Adrenal gland (tissue), 12 donors: ENCODE results near the gene CPO. TPM values are rescaled to one million over a fixed set of nuclear protein-coding genes. Genes with fewer than 3 reads are reported as not detected.

ENCODE experiments used
- DNase-seq, 7 donors: peaks; one replicate each; pipeline ENCODE4 v3.0.0-alpha.2; 2019 to 2020
- H3K27ac ChIP-seq, 5 donors: fragments of 200-600 bp; sonication (generic) in 4 of 5; 1 replicate in 3 of 5; 2 replicates in 2 of 5; pipeline versions ENCODE4 v1.5.1 to v1.8.0; 2016 to 2020; ENCODE audit warnings: mild to moderate bottlenecking in 1 of 5
- H3K27me3 ChIP-seq: fragments of 200-600 bp; 2 replicates; pipeline ENCODE4 v1.8.0; 2021
- H3K36me3 ChIP-seq, 2 donors: fragments of 200-600 bp; replicated peaks in 1 of 2; 1 replicate in 1 of 2; 2 replicates in 1 of 2; pipeline versions ENCODE4 v1.5.1 to v1.8.0; 2018 to 2022
- H3K4me1 ChIP-seq, 2 donors: fragments of 200-600 bp; replicated peaks in 1 of 2; 1 replicate in 1 of 2; 2 replicates in 1 of 2; pipeline versions ENCODE4 v1.5.1 to v1.8.0; 2018 to 2021
- H3K4me3 ChIP-seq, 4 donors: fragments of 200-600 bp; sonication (generic) in 3 of 4; one replicate each; pipeline ENCODE4 v1.5.1; 2016 to 2018
- H3K9me3 ChIP-seq, 3 donors: fragments of 200-600 bp; sonication (generic) in 1 of 3; replicated peaks in 1 of 3; 1 replicate in 2 of 3; 2 replicates in 1 of 3; pipeline versions ENCODE4 v1.5.1 to v1.8.0; 2016 to 2021
- POLR2A ChIP-seq, 2 donors: fragments of 450-650 bp; IDR thresholded peaks; one replicate each; pipeline ENCODE4 v1.6.1; 2017; ENCODE audit warnings: antibody characterized with exemption in 2 of 2, mild to moderate bottlenecking in 2 of 2, moderate library complexity in 1 of 2
- WGBS, 4 donors: extraction: QIAGEN DNeasy Blood & Tissue Kit in 2 of 4; methylation state at CpG; one replicate each; pipeline versions ENCODE4 v1.1.5 to v1.1.7; 2013 to 2017; 5-methylcytosine and 5-hydroxymethylcytosine counted together
- intact Hi-C, 2 donors: fragments of 100-400 bp; cut with DNase I; formaldehyde crosslinking; loops; one replicate each; pipeline versions ENCODE4 v1.14.1 to v1.15.0; 2022 to 2023
- polyA plus RNA-seq, 3 donors: library from polyadenylated mRNA; stranded (reverse); fragments of 200-250 nt in 2 of 3; fragments of 350-450 nt in 1 of 3; fragmentation: Illumina TruSeq in 1 of 3; extraction: RNeasy Lipid Tissue Mini Kit (QIAGEN cat#74804) in 1 of 3; gene quantifications; one replicate each; pipeline ENCODE4 v1.2.3, GENCODE V29; 2013 to 2014
- total RNA-seq, 9 donors: library from RNA; depleted of rRNA in 4 of 9; stranded (reverse); fragments of >200 nt in 4 of 9; fragments of 120-200 nt in 1 of 9; fragmentation: NEBNext Ultra II Directional in 1 of 9; extraction: Animal tissue kit (Norgen Biotek cat#: 25700) in 1 of 9; gene quantifications; one replicate each; pipeline versions ENCODE4 v1.1.0 to v1.2.4, GENCODE V29; 2013 to 2023
- TF ChIP-seq, protein P1 (sequence below), 6 experiments: fragments of 450-650 bp in 4 of 6; fragments of 200-600 bp in 2 of 6; sonication (generic) in 1 of 6; IDR thresholded peaks; 1 replicate in 5 of 6; 2 replicates in 1 of 6; pipeline versions ENCODE4 v1.5.1 to v1.8.0; 2016 to 2021; ENCODE audit warnings: antibody characterized with exemption in 6 of 6, mild to moderate bottlenecking in 2 of 6, moderate library complexity in 1 of 6
- donor health status: healthy with polysubstance abuse.
- donor health status: Bipolar disorder and iron deficiency.
- donor health status: DM: yes; HTN: yes; CAD: no.
- donor health status: DM: no; HTN: no; CAD: no.
- donor health status: DM: no; HTN: no; CAD: no.
- donor health status: DM: yes; HTN: yes; CAD: no.

CPO gene
- total and polyA plus RNA-seq, 12 donors, result 0.24 to 13.5 (median 0.57) TPM; not detected in 1

DNA sequence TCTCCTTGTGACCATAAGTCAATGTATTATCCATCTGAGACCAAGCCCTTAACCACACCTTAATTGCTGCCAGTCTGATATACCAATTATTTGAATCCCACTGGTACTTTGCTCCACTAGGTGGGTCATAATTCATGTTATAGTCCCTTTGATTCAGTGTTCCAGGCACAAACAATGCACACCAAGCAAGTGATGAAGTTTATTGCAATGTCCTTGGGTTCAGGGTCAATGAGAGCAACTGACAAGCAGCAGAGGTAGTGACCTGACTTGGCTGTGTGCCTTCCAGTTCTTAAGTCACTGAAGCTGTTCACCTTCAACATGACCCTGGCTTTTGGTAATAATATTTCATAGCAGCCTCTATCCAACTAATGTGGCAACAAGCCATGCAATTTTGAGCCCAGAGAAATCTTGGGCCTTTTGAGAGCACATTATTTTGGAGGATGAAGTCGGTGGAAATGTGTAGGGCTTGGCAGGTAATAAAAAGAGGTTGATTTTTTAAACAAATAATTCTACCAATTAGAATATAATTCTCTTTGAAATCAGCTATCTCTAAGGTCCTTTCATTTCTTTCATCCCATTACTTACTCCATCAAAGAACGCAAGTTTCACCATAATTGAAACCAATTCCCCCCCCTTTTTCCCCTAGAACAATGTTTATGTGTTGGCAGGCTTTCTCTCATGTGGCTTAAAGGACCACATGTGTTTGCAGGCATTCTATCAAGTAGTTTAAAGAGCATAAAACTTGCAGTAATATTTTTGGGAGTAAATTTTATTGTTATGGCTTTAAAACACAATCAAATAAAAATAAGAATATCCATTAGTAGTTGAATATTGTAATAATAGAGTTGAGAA lies 3.1 kb upstream of the CPO start:
- H3K9me3 ChIP-seq, result peaks cover 0 to 7% (median 0%) of the 10 kb centered on the region in 3 donors
- H3K4me1 ChIP-seq, result peaks cover 0 to 4% of the 10 kb centered on the region in 2 donors
- 28 to 39% (median 36%) methylated on average over 2 of the region's 2 CpGs for WGBS, 4 donors
- no peaks in the 10 kb centered on the region for H3K27me3 ChIP-seq
- DNase-seq, result peak in 4 of 7 donors; percentile 19 to 47 (median 25)
- no peak for TF ChIP-seq POLR2A (IDR thresholded peaks at IDR 0.05)
- TF ChIP-seq, protein P1, sequence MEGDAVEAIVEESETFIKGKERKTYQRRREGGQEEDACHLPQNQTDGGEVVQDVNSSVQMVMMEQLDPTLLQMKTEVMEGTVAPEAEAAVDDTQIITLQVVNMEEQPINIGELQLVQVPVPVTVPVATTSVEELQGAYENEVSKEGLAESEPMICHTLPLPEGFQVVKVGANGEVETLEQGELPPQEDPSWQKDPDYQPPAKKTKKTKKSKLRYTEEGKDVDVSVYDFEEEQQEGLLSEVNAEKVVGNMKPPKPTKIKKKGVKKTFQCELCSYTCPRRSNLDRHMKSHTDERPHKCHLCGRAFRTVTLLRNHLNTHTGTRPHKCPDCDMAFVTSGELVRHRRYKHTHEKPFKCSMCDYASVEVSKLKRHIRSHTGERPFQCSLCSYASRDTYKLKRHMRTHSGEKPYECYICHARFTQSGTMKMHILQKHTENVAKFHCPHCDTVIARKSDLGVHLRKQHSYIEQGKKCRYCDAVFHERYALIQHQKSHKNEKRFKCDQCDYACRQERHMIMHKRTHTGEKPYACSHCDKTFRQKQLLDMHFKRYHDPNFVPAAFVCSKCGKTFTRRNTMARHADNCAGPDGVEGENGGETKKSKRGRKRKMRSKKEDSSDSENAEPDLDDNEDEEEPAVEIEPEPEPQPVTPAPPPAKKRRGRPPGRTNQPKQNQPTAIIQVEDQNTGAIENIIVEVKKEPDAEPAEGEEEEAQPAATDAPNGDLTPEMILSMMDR (IDR thresholded peaks at IDR 0.05), result no peak
- intact Hi-C loops, result no loop called here
- H3K4me3 ChIP-seq, result no peak overlapping the region
- H3K27ac ChIP-seq, result no peak overlapping the region
- H3K36me3 ChIP-seq, result no peaks in the 10 kb centered on the region

DNA sequence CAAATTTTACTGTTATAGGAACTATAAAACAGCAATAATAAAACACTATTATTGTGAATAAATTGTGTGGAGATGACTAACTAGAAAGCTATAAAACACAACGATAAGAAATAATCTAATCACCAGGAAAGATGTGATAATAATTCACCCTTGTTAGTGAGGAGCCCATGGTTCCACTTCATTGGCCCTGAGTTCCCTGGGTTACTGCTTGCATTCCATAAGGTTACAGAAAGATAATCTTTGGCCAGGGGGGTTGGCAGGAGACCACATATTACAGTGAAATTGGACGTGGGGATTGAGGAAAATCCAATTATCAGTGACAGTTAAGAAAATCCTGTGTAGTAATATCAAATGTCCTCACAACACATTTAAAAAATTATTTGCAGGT lies 2.5 kb upstream of the CPO start:
- H3K36me3 ChIP-seq, result no peaks in the 10 kb centered on the region
- peaks cover 0 to 7% (median 0%) of the 10 kb centered on the region in 3 donors for H3K9me3 ChIP-seq
- intact Hi-C loops, result no loop called here
- no peak for TF ChIP-seq POLR2A (IDR thresholded peaks at IDR 0.05)
- TF ChIP-seq, protein P1 (IDR thresholded peaks at IDR 0.05), result no peak
- WGBS, 4 donors, result 25 to 33% (median 30%) methylated on average over 2 of the region's 2 CpGs
- H3K4me3 ChIP-seq, result no peak overlapping the region
- H3K27me3 ChIP-seq, result no peaks in the 10 kb centered on the region
- no peak overlapping the region for H3K27ac ChIP-seq
- peaks cover 0 to 4% of the 10 kb centered on the region in 2 donors for H3K4me1 ChIP-seq
- DNase-seq, result no peak

DNA sequence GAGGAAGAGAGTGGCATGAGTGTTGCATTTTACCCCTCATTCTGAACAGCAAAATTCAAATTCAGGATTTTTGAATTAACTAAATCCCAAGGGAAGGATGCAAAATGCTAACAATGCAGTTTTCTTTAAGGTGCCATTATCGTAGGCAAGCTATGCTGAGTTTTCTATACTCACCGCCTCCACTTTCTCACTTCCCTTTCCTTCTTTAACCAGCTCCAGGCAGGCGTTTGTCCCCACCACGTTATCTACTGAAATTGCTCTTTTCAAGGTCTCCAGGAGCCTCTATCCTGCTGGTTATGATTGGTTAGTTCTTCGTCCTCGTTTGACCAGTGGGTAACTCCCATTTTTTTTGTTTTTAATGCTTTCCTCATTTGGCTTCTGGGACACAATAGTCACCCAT lies 1.8 kb upstream of the CPO start:
- TF ChIP-seq POLR2A (IDR thresholded peaks at IDR 0.05), result no peak
- TF ChIP-seq, protein P1 (IDR thresholded peaks at IDR 0.05), result no peak
- H3K9me3 ChIP-seq, result peaks cover 0 to 7% (median 0%) of the 10 kb centered on the region in 3 donors
- no peak overlapping the region for H3K27ac ChIP-seq
- no peak overlapping the region for H3K4me3 ChIP-seq
- no peak for DNase-seq
- H3K27me3 ChIP-seq, result no peaks in the 10 kb centered on the region
- intact Hi-C loops, result no loop called here
- WGBS, 4 donors, result 70 to 86% (median 76%) methylated on average over 6 of the region's 6 CpGs
- no peaks in the 10 kb centered on the region for H3K36me3 ChIP-seq
- H3K4me1 ChIP-seq, result peaks cover 0 to 4% of the 10 kb centered on the region in 2 donors

DNA sequence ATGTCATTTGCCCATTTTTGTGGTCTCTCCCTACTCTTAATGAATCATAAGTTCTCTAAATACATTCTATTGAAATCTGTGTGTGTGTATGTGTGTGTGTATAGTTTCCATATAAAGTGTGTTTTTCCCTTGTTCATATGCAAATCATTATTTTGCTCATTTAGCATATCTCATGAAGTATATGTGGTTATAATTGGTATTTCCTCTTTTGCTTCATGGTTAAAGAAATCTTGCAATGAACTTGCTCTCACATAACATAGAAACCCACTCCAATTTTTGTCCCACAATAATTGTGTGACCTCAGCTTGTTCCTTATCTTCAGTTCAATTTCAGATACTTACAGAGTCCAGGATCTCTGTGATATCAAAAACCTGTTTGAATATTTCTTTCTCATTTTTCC lies 1.2 kb downstream of the CPO start:
- H3K9me3 ChIP-seq, result peaks cover 0 to 7% (median 0%) of the 10 kb centered on the region in 3 donors
- no peak for DNase-seq
- intact Hi-C loops, result no loop called here
- H3K36me3 ChIP-seq, result no peaks in the 10 kb centered on the region
- H3K27me3 ChIP-seq, result no peaks in the 10 kb centered on the region
- peaks cover 0 to 4% of the 10 kb centered on the region in 2 donors for H3K4me1 ChIP-seq
- no peak overlapping the region for H3K4me3 ChIP-seq
- TF ChIP-seq POLR2A (IDR thresholded peaks at IDR 0.05), result no peak
- TF ChIP-seq, protein P1 (IDR thresholded peaks at IDR 0.05), result no peak
- no peak overlapping the region for H3K27ac ChIP-seq
